GM12864 (cell line): ENCODE measurements around the gene ZNF189.

ENCODE experiments used
- DNase-seq: peaks from one replicate; pipeline ENCODE4 v3.0.0-alpha.2; 2011; ENCODE audit warnings: low read depth
- H3K4me3 ChIP-seq: 2 replicates; pipeline ENCODE4 v1.5.1; 2011; ENCODE audit warnings: mild to moderate bottlenecking, low read depth, low read length, control low read depth
- CTCF ChIP-seq: IDR thresholded peaks from 2 replicates; pipeline ENCODE4 v1.5.1; 2011; ENCODE audit warnings: low read depth, mild to moderate bottlenecking, moderate library complexity, low read length, control low read depth, inconsistent platforms; ENCODE audit errors: missing control alignments

ZNF189 gene

GRCh38 chr9:101393135-101393534 lies 5.5 kb upstream of the ZNF189 start:
- no peak for DNase-seq
- H3K4me3 ChIP-seq, result no peak overlapping the region
- TF ChIP-seq CTCF, result no peak

DNA sequence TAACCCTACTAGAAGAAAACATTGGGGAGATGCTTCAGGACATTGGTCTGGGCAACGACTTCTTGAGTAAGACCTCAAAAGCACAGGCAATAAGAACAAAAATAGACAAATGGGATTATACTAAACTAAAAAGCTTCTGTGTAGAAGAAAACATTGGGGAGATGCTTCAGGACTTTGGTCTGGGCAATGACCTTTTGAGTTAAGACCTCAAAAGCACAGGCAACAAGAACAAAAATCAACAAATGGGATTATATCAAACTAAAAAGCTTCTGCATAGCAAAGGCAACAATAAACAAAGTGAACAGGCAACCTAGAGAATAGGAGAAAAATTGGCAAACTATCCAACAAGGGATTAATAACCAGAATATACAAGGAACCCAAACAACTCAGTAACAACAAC lies 4.0 kb upstream of the ZNF189 start:
- no peak for DNase-seq
- no peak for TF ChIP-seq CTCF
- no peak overlapping the region for H3K4me3 ChIP-seq

DNA sequence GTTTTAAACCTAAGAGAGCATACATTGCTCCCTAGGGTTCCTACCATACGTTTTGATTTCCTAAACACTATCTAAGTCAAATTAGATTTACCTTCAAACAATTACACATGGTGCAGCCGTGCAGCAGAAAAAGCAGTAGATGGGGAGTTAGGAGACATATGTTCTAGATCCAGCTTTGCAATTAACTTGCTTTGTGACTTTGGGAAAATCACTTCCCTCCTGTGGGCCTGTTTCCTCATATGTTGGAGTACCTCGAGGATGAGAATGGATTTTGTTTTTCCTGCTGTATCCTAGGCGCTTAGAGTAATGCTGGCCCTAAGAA lies 944 bp upstream of the ZNF189 start:
- TF ChIP-seq CTCF, result no peak
- peak overlapping the region; percentile 59 for H3K4me3 ChIP-seq
- DNase-seq, result no peak

GRCh38 chr9:101398930-101399642 lies 435 bp downstream of the ZNF189 start:
- no peak for DNase-seq
- H3K4me3 ChIP-seq, result peak overlapping the region; percentile 80
- TF ChIP-seq CTCF, result no peak

- peak overlapping the region; percentile 80 for H3K4me3 ChIP-seq
- no peak for TF ChIP-seq CTCF
- no peak for DNase-seq
Observed at GRCh38 chr9:101399643-101399970, 956 bp downstream of the ZNF189 start.

DNA sequence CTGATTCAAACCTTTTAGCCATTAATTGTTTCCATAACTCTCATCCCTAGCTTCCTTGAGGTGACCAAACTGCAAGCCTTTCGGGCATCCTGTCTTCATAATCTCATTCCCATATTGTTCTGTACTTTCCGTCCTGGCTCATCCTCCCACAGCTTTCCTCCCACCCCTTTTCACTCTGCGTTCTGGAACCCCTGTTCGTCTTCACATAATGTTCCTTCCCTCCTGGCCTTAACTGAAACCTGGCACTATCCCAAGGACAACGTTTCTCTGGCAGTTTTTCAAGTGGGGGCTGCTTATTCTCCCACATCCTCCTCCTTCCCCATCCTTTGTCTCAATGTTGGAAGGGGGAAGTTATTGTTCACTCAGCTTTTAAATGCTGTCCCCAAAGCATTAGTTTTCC lies 1.5 kb downstream of the ZNF189 start:
- H3K4me3 ChIP-seq, result peak overlapping the region; percentile 1; the same call in 1 of the 2 replicates
- DNase-seq, result no peak
- TF ChIP-seq CTCF, result no peak

GRCh38 chr9:101403516-101404285 lies 5.0 kb downstream of the ZNF189 start:
- no peak overlapping the region for H3K4me3 ChIP-seq
- no peak for DNase-seq
- TF ChIP-seq CTCF, result no peak
